ENCODE measurements around the gene SLC9C2. TPM values are rescaled to one million over a fixed set of nuclear protein-coding genes. Genes with fewer than 3 reads are reported as not detected.

Gene SLC9C2
- total RNA-seq, 1 donor from 2014 or later, result not detected

GRCh38 chr1:173507847-173508209 lies 95.0 kb downstream of the SLC9C2 start:
- Histone ChIP-seq H3K4me3 (ENCODE audit: low read depth, low read length) (no peak overlapping the region), H3K36me3 (ENCODE audit: control insufficient read depth, insufficient read depth, low read length) (no peaks in the 10 kb centered on the region), H3K27me3 (ENCODE audit: control insufficient read depth, insufficient read depth, low read length) (no peaks in the 10 kb centered on the region)
- DNase-seq (ENCODE audit: low read depth) (peak; percentile 62), FAIRE-seq (no peak)
- no peak for TF ChIP-seq CTCF (IDR thresholded peaks at IDR 0.05; ENCODE audit: insufficient read depth, low read length, severe bottlenecking)

- Histone ChIP-seq H3K4me3 (ENCODE audit: low read depth, low read length) (no peak overlapping the region), H3K36me3 (ENCODE audit: control insufficient read depth, insufficient read depth, low read length) (no peaks in the 10 kb centered on the region), H3K27me3 (ENCODE audit: control insufficient read depth, insufficient read depth, low read length) (no peaks in the 10 kb centered on the region)
- DNase-seq (ENCODE audit: low read depth) (peak; percentile 86), FAIRE-seq (no peak)
- TF ChIP-seq CTCF (IDR thresholded peaks at IDR 0.05; ENCODE audit: insufficient read depth, low read length, severe bottlenecking), result no peak
These were observed 95.5 kb downstream of the SLC9C2 start for GRCh38 chr1:173507205-173507846.

- Histone ChIP-seq H3K4me3 (ENCODE audit: low read depth, low read length) (no peak overlapping the region), H3K27me3 (ENCODE audit: control insufficient read depth, insufficient read depth, low read length) (no peaks in the 10 kb centered on the region), H3K36me3 (ENCODE audit: control insufficient read depth, insufficient read depth, low read length) (no peaks in the 10 kb centered on the region)
- no peak for DNase-seq (ENCODE audit: low read depth)
- no peak for FAIRE-seq
- peak; percentile 31 for TF ChIP-seq CTCF (IDR thresholded peaks at IDR 0.05; ENCODE audit: insufficient read depth, low read length, severe bottlenecking)
These were observed 96.4 kb downstream of the SLC9C2 start for GRCh38 chr1:173506437-173506836.

GRCh38 chr1:173505391-173505790 lies 97.5 kb downstream of the SLC9C2 start:
- Histone ChIP-seq H3K36me3 (ENCODE audit: control insufficient read depth, insufficient read depth, low read length) (no peaks in the 10 kb centered on the region), H3K27me3 (ENCODE audit: control insufficient read depth, insufficient read depth, low read length) (no peaks in the 10 kb centered on the region), H3K4me3 (ENCODE audit: low read depth, low read length) (no peak overlapping the region)
- FAIRE-seq (no peak), DNase-seq (ENCODE audit: low read depth) (peak; percentile 12)
- no peak for TF ChIP-seq CTCF (IDR thresholded peaks at IDR 0.05; ENCODE audit: insufficient read depth, low read length, severe bottlenecking)

- no peak overlapping the region for H3K4me3 ChIP-seq (ENCODE audit: low read depth, low read length)
- FAIRE-seq, result no peak
- TF ChIP-seq CTCF (IDR thresholded peaks at IDR 0.05; ENCODE audit: insufficient read depth, low read length, severe bottlenecking), result no peak
These were observed 98.6 kb downstream of the SLC9C2 start for GRCh38 chr1:173504268-173504667.

GRCh38 chr1:173503391-173503790 lies 99.5 kb downstream of the SLC9C2 start:
- no peak for FAIRE-seq
- Histone ChIP-seq H3K4me3 (ENCODE audit: low read depth, low read length) (no peak overlapping the region), H3K27me3 (ENCODE audit: control insufficient read depth, insufficient read depth, low read length) (no peaks in the 10 kb centered on the region), H3K36me3 (ENCODE audit: control insufficient read depth, insufficient read depth, low read length) (no peaks in the 10 kb centered on the region)
- no peak for DNase-seq (ENCODE audit: low read depth)
- no peak for TF ChIP-seq CTCF (IDR thresholded peaks at IDR 0.05; ENCODE audit: insufficient read depth, low read length, severe bottlenecking)

More at GRCh38 chr1:173504268-173504667, 98.6 kb downstream of the SLC9C2 start:
- DNase-seq (ENCODE audit: low read depth), result no peak
- Histone ChIP-seq H3K36me3 (ENCODE audit: control insufficient read depth, insufficient read depth, low read length) (no peaks in the 10 kb centered on the region), H3K27me3 (ENCODE audit: control insufficient read depth, insufficient read depth, low read length) (no peaks in the 10 kb centered on the region)
